DND-41 (cell line): ENCODE results near the gene SMU1.

Experiments
- ATAC-seq: fragments of 200-7000 bp; cut with Tn5 transposase; 3 replicates; pipeline ENCODE4 v1.9.1; 2021; ENCODE audit warnings: low read depth; ENCODE audit not compliant: insufficient read depth
- DNase-seq: peaks from one replicate; pipeline ENCODE4 v3.0.0-alpha.2; 2020
- H2AFZ ChIP-seq: 2 replicates; pipeline ENCODE4 v1.6.0; 2012; ENCODE audit warnings: low read depth, low read length
- H3K27ac ChIP-seq: 2 replicates; pipeline ENCODE4 v1.5.1; 2012; ENCODE audit warnings: low read length, inconsistent platforms
- H3K27me3 ChIP-seq: fragments of 200-600 bp; sonication (generic); 2 replicates; pipeline ENCODE4 v1.6.0; 2012; ENCODE audit warnings: low read length, mild to moderate bottlenecking, inconsistent platforms; ENCODE audit not compliant: insufficient read depth, poor library complexity
- H3K36me3 ChIP-seq: 2 replicates; pipeline ENCODE4 v1.5.1; 2012; ENCODE audit warnings: low read length, inconsistent platforms; ENCODE audit not compliant: insufficient read depth
- H3K4me1 ChIP-seq: 2 replicates; pipeline ENCODE4 v1.5.1; 2012; ENCODE audit warnings: mild to moderate bottlenecking, low read length; ENCODE audit not compliant: insufficient read depth
- H3K4me2 ChIP-seq: 2 replicates; pipeline ENCODE4 v1.6.0; 2012; ENCODE audit warnings: mild to moderate bottlenecking, moderate library complexity, low read length, inconsistent platforms; ENCODE audit not compliant: insufficient read depth
- H3K4me3 ChIP-seq, 2 experiments: fragments of 200-600 bp in 1 of 2; shearing (Covaris generic) in 1 of 2; 2 replicates each; pipeline ENCODE4 v1.5.1; 2012 to 2016; ENCODE audit warnings: inconsistent platforms in 2 of 2, low read length in 2 of 2, mild to moderate bottlenecking in 2 of 2, low read depth in 1 of 2, moderate library complexity in 1 of 2
- H3K79me2 ChIP-seq: 2 replicates; pipeline ENCODE4 v1.6.0; 2012; ENCODE audit warnings: low read length, inconsistent platforms; ENCODE audit not compliant: insufficient read depth
- H3K9ac ChIP-seq: 2 replicates; pipeline ENCODE4 v1.6.0; 2012; ENCODE audit warnings: low read depth, mild to moderate bottlenecking, inconsistent platforms, low read length, moderate library complexity
- H3K9me3 ChIP-seq: 2 replicates; pipeline ENCODE4 v1.5.1; 2012; ENCODE audit warnings: low read length, moderate library complexity, mild to moderate bottlenecking, inconsistent platforms; ENCODE audit not compliant: insufficient read depth, severe bottlenecking
- H4K20me1 ChIP-seq: 2 replicates; pipeline ENCODE4 v1.6.0; 2012; ENCODE audit warnings: low read length; ENCODE audit not compliant: insufficient read depth
- CTCF ChIP-seq: IDR thresholded peaks from 2 replicates; pipeline ENCODE4 v1.5.1; 2012; ENCODE audit warnings: borderline replicate concordance, low read length, moderate library complexity, mild to moderate bottlenecking; ENCODE audit not compliant: poor library complexity, severe bottlenecking; ENCODE audit errors: extremely low read depth
- EZH2 ChIP-seq: IDR thresholded peaks from 3 replicates; pipeline ENCODE4 v1.6.1; 2012; ENCODE audit warnings: borderline replicate concordance, low read depth, mild to moderate bottlenecking, moderate library complexity, low read length, inconsistent platforms; ENCODE audit not compliant: severe bottlenecking

Gene SMU1

GRCh38 chr9:33044677-33045282 lies 31.7 kb downstream of the SMU1 start:
- H3K9me3 ChIP-seq, result no peaks in the 10 kb centered on the region
- no peak for DNase-seq
- peaks cover 4% of the 10 kb centered on the region; the same call in 1 of the 2 replicates for H3K4me1 ChIP-seq
- H3K79me2 ChIP-seq, result no peaks in the 10 kb centered on the region
- H3K36me3 ChIP-seq, result peaks cover 42% of the 10 kb centered on the region; the same call in 1 of the 2 replicates
- no peak for ATAC-seq
- H3K27me3 ChIP-seq, result no peaks in the 10 kb centered on the region
- H3K4me3 ChIP-seq, result peak overlapping the region in 1 of 2 experiments; percentile 52; a peak in 2 of 4 replicates
- H3K9ac ChIP-seq, result peak overlapping the region; percentile 43; the same call in 1 of the 2 replicates
- no peak for TF ChIP-seq CTCF
- no peak for TF ChIP-seq EZH2
- no peak overlapping the region for H3K27ac ChIP-seq
- peak overlapping the region; percentile 55 for H2AFZ ChIP-seq
- 0 out of 2 replicates have a peak, but pooled peaks cover 4% of the 10 kb centered on the region for H4K20me1 ChIP-seq
- peak overlapping the region; percentile 57 for H3K4me2 ChIP-seq

- no peaks in the 10 kb centered on the region for H3K27me3 ChIP-seq
- no peak overlapping the region for H3K27ac ChIP-seq
- peak; percentile 45 for DNase-seq
Measured at GRCh38 chr9:33044162-33044673, 32.3 kb downstream of the SMU1 start.

GRCh38 chr9:33043671-33044070 lies 32.8 kb downstream of the SMU1 start:
- ATAC-seq (no peak), DNase-seq (no peak)
- no peaks in the 10 kb centered on the region for H3K79me2 ChIP-seq
- TF ChIP-seq EZH2, result no peak
- no peaks in the 10 kb centered on the region for H3K9me3 ChIP-seq
- peak overlapping the region; percentile 43; the same call in 1 of the 2 replicates for H3K9ac ChIP-seq
- H3K27ac ChIP-seq, result no peak overlapping the region
- peaks cover 4% of the 10 kb centered on the region; the same call in 1 of the 2 replicates for H3K4me1 ChIP-seq
- H2AFZ ChIP-seq, result peak overlapping the region; percentile 55
- peak overlapping the region; percentile 57 for H3K4me2 ChIP-seq
- H3K27me3 ChIP-seq, result no peaks in the 10 kb centered on the region
- H3K4me3 ChIP-seq, result peak overlapping the region in 1 of 2 experiments; percentile 52; a peak in 2 of 4 replicates
- peaks cover 44% of the 10 kb centered on the region for H3K36me3 ChIP-seq
- peaks cover 6% of the 10 kb centered on the region; the same call in 1 of the 2 replicates for H4K20me1 ChIP-seq

More at GRCh38 chr9:33044162-33044673, 32.3 kb downstream of the SMU1 start:
- Histone ChIP-seq H3K79me2 (no peaks in the 10 kb centered on the region), H3K4me2 (peak overlapping the region; percentile 57), H4K20me1 (0 out of 2 replicates have a peak, but pooled peaks cover 4% of the 10 kb centered on the region), H2AFZ (peak overlapping the region; percentile 55), H3K4me3 (peak overlapping the region in 1 of 2 experiments; percentile 52; a peak in 2 of 4 replicates), H3K9ac (peak overlapping the region; percentile 43), H3K9me3 (no peaks in the 10 kb centered on the region), H3K36me3 (peaks cover 43% of the 10 kb centered on the region; the same call in 1 of the 2 replicates), H3K4me1 (peaks cover 4% of the 10 kb centered on the region; the same call in 1 of the 2 replicates)
- TF ChIP-seq EZH2 (no peak), CTCF (no peak)
- ATAC-seq, result peak; percentile 70

- no peak overlapping the region for H3K4me3 ChIP-seq
- no peak overlapping the region for H3K4me2 ChIP-seq
- H3K9me3 ChIP-seq, result no peaks in the 10 kb centered on the region
- H3K9ac ChIP-seq, result no peak overlapping the region
- peaks cover 47% of the 10 kb centered on the region for H3K36me3 ChIP-seq
- peaks cover 16% of the 10 kb centered on the region; the same call in 1 of the 2 replicates for H4K20me1 ChIP-seq
- no peaks in the 10 kb centered on the region for H3K79me2 ChIP-seq
- ATAC-seq (no peak), DNase-seq (no peak)
- H3K27ac ChIP-seq, result no peak overlapping the region
- no peaks in the 10 kb centered on the region for H3K27me3 ChIP-seq
- no peak overlapping the region for H2AFZ ChIP-seq
- TF ChIP-seq CTCF, result no peak
- TF ChIP-seq EZH2, result no peak
- H3K4me1 ChIP-seq, result peaks cover 4% of the 10 kb centered on the region; the same call in 1 of the 2 replicates
Measured at GRCh38 chr9:33042473-33042872, 34.0 kb downstream of the SMU1 start.
